SK-N-SH treated with all-trans-retinoic acid at 6 μM for 48 hours (cell line): ENCODE data around the gene PKM.

Experiments
- ATAC-seq: fragments of 200-7000 bp; cut with Tn5 transposase; 3 replicates; pipeline ENCODE4 v1.9.1; 2020; ENCODE audit warnings: mild to moderate bottlenecking, moderate library complexity
- ARNTL ChIP-seq: fragments of 450-650 bp; formaldehyde crosslinking; IDR thresholded peaks from 2 replicates; pipeline ENCODE4 v1.5.0; 2020; ENCODE audit warnings: low read depth, mild to moderate bottlenecking, moderate library complexity, borderline replicate concordance
- BACH2 ChIP-seq: fragments of 250-450 bp; sonication (Bioruptor Pico); IDR thresholded peaks from 2 replicates; pipeline ENCODE4 v1.9.0; 2021; ENCODE audit warnings: mild to moderate bottlenecking, borderline replicate concordance
- CREB5 ChIP-seq: fragments of 250-450 bp; sonication (Bioruptor Pico); IDR thresholded peaks from 2 replicates; pipeline ENCODE4 v1.5.1; 2020; ENCODE audit warnings: low read depth, mild to moderate bottlenecking, moderate library complexity
- CSDC2 ChIP-seq: fragments of 250-450 bp; sonication (Bioruptor Pico); IDR thresholded peaks from 2 replicates; pipeline ENCODE4 v1.5.0; 2020; ENCODE audit warnings: mild to moderate bottlenecking, moderate library complexity
- ESRRG ChIP-seq: fragments of 250-450 bp; sonication (Bioruptor Pico); IDR thresholded peaks from 2 replicates; pipeline ENCODE4 v1.6.1; 2021; ENCODE audit warnings: mild to moderate bottlenecking
- GLIS3 ChIP-seq: fragments of 250-450 bp; sonication (Bioruptor Pico); IDR thresholded peaks from 2 replicates; pipeline ENCODE4 v1.5.0; 2020; ENCODE audit warnings: mild to moderate bottlenecking, moderate library complexity
- ISL1 ChIP-seq: fragments of 250-450 bp; sonication (Bioruptor Pico); IDR thresholded peaks from 2 replicates; pipeline ENCODE4 v2.1.2; 2022; ENCODE audit warnings: mild to moderate bottlenecking, moderate library complexity
- OSR1 ChIP-seq: fragments of 250-450 bp; sonication (Bioruptor Pico); IDR thresholded peaks from 2 replicates; pipeline ENCODE4 v1.8.0; 2022; ENCODE audit warnings: moderate library complexity, mild to moderate bottlenecking, inconsistent platforms
- PATZ1 ChIP-seq: fragments of 250-450 bp; sonication (Bioruptor Pico); IDR thresholded peaks from 2 replicates; pipeline ENCODE4 v1.8.0; 2020; ENCODE audit warnings: mild to moderate bottlenecking, moderate library complexity, borderline replicate concordance
- PPARA ChIP-seq: fragments of 250-450 bp; sonication (Bioruptor Pico); IDR thresholded peaks from 2 replicates; pipeline ENCODE4 v1.5.0; 2020; ENCODE audit warnings: mild to moderate bottlenecking, borderline replicate concordance
- RARB ChIP-seq: fragments of 250-450 bp; sonication (Bioruptor Pico); IDR thresholded peaks from 2 replicates; pipeline ENCODE4 v1.8.0; 2021; ENCODE audit warnings: mild to moderate bottlenecking, moderate library complexity
- SNAI2 ChIP-seq: fragments of 250-450 bp; sonication (Bioruptor Pico); IDR thresholded peaks from 2 replicates; pipeline ENCODE4 v1.5.0; 2020; ENCODE audit warnings: mild to moderate bottlenecking, moderate library complexity
- TOX ChIP-seq: fragments of 250-450 bp; sonication (Bioruptor Pico); IDR thresholded peaks from 2 replicates; pipeline ENCODE4 v1.8.0; 2021; ENCODE audit warnings: mild to moderate bottlenecking, moderate library complexity, borderline replicate concordance
- TSHZ2 ChIP-seq: fragments of 250-450 bp; sonication (Bioruptor Pico); IDR thresholded peaks from 2 replicates; pipeline ENCODE4 v1.5.0; 2020; ENCODE audit warnings: mild to moderate bottlenecking, moderate library complexity
- ZC3H10 ChIP-seq: fragments of 250-450 bp; sonication (Bioruptor Pico); IDR thresholded peaks from 2 replicates; pipeline ENCODE4 v1.5.1; 2021; ENCODE audit warnings: mild to moderate bottlenecking, moderate library complexity
- ZFP3 ChIP-seq: fragments of 250-450 bp; sonication (Bioruptor Pico); IDR thresholded peaks from 2 replicates; pipeline ENCODE4 v1.5.0; 2020; ENCODE audit warnings: mild to moderate bottlenecking, moderate library complexity
- ZFP30 ChIP-seq: fragments of 450-650 bp; formaldehyde crosslinking; IDR thresholded peaks from 2 replicates; pipeline ENCODE4 v1.5.0; 2022; ENCODE audit warnings: mild to moderate bottlenecking, moderate library complexity
- ZNF565 ChIP-seq: fragments of 450-650 bp; formaldehyde crosslinking; conservative IDR thresholded peaks from 2 replicates; pipeline ENCODE4 v1.5.0; 2020; ENCODE audit warnings: low read depth, mild to moderate bottlenecking, moderate library complexity
- ZNF70 ChIP-seq: fragments of 450-650 bp; formaldehyde crosslinking; IDR thresholded peaks from 2 replicates; pipeline ENCODE4 v1.5.0; 2020; ENCODE audit warnings: mild to moderate bottlenecking, moderate library complexity
- ZNF8 ChIP-seq: fragments of 450-650 bp; formaldehyde crosslinking; IDR thresholded peaks from 2 replicates; pipeline ENCODE4 v1.5.0; 2020; ENCODE audit warnings: mild to moderate bottlenecking, moderate library complexity
- TF ChIP-seq, protein P1 (sequence below): fragments of 250-450 bp; sonication (Bioruptor Pico); IDR thresholded peaks from 2 replicates; pipeline ENCODE4 v1.5.1; 2021; ENCODE audit warnings: mild to moderate bottlenecking, moderate library complexity

The PKM gene

DNA sequence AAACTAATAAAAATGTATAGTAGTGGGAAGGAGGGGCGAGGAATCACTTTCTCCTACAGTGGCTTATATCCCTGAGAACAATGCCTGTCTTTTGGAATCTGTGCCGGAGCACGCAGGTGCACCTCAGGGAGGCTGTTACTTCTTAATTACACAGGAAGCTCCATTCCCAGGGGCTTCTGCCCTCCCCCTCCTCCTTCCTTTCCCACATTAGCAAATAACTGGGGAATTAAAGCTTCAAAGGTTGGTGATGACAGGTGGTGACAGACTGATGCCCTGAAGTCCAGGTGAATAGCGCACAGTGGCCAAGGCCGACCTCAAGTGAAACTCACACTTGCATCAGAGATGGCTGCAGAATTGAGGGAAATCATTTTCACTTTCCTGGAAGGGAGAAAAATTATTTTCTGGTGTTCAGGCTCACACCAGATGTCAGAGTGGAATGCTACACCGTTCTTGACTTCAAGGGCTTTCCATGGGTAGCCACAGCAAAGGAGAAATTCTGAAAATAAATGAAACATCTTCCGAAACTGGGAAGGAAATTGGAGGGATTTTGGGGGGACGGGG lies 37.1 kb downstream of the PKM start:
- TF ChIP-seq CSDC2: no peak
- no peak for TF ChIP-seq CREB5 (CRISPR knock-in tag)
- no peak for TF ChIP-seq TOX (CRISPR knock-in tag)
- TF ChIP-seq ISL1 (CRISPR knock-in tag): no peak
- TF ChIP-seq ZNF565: no peak
- no peak for TF ChIP-seq TSHZ2 (CRISPR knock-in tag)
- TF ChIP-seq SNAI2 (CRISPR knock-in tag): no peak
- TF ChIP-seq ZNF8 (CRISPR knock-in tag): no peak
- no peak for TF ChIP-seq BACH2 (CRISPR knock-in tag)
- TF ChIP-seq RARB (CRISPR knock-in tag): no peak
- no peak for TF ChIP-seq PPARA (CRISPR knock-in tag)
- no peak for TF ChIP-seq ESRRG (CRISPR knock-in tag)
- no peak for TF ChIP-seq ZFP30 (CRISPR knock-in tag)
- TF ChIP-seq, protein P1, sequence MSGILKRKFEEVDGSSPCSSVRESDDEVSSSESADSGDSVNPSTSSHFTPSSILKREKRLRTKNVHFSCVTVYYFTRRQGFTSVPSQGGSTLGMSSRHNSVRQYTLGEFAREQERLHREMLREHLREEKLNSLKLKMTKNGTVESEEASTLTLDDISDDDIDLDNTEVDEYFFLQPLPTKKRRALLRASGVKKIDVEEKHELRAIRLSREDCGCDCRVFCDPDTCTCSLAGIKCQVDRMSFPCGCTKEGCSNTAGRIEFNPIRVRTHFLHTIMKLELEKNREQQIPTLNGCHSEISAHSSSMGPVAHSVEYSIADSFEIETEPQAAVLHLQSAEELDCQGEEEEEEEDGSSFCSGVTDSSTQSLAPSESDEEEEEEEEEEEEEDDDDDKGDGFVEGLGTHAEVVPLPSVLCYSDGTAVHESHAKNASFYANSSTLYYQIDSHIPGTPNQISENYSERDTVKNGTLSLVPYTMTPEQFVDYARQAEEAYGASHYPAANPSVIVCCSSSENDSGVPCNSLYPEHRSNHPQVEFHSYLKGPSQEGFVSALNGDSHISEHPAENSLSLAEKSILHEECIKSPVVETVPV (CRISPR knock-in tag): no peak
- no peak for ATAC-seq

DNA sequence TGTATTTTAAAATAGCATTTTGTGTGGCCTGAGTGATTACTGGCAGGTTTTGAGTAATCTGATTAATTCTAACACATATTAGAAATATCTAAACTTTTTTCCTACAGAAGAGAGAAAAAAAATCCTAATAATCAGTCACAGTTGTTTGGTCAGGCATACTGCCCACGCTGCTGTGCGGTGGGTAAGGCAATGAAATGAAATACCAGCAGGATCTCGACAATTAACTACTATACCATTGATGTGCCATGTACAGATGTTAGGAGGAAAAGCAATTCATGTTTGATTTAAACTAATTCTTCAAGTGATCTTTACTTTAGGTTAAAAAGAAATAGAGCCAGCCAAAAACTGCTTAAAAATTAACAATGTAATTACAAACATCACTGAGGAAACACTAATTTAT lies 38.6 kb downstream of the PKM start:
- ATAC-seq: no peak

GRCh38 chr15:72189250-72189902 lies 41.6 kb downstream of the PKM start:
- no peak for TF ChIP-seq RARB (CRISPR knock-in tag)
- TF ChIP-seq OSR1 (CRISPR knock-in tag): no peak
- no peak for TF ChIP-seq ISL1 (CRISPR knock-in tag)
- TF ChIP-seq, protein P1 (CRISPR knock-in tag): no peak
- no peak for TF ChIP-seq ZNF70
- no peak for TF ChIP-seq GLIS3 (CRISPR knock-in tag)
- no peak for TF ChIP-seq SNAI2 (CRISPR knock-in tag)
- no peak for TF ChIP-seq PATZ1 (CRISPR knock-in tag)
- no peak for TF ChIP-seq ZFP30 (CRISPR knock-in tag)
- no peak for TF ChIP-seq ARNTL (CRISPR knock-in tag)
- TF ChIP-seq ESRRG (CRISPR knock-in tag): no peak
- TF ChIP-seq TSHZ2 (CRISPR knock-in tag): no peak
- no peak for TF ChIP-seq ZC3H10 (CRISPR knock-in tag)
- no peak for TF ChIP-seq CSDC2
- no peak for TF ChIP-seq ZFP3
- no peak for TF ChIP-seq PPARA (CRISPR knock-in tag)
- no peak for TF ChIP-seq BACH2 (CRISPR knock-in tag)
- no peak for ATAC-seq

More for the DNA sequence above, 38.6 kb downstream of the PKM start:
- TF ChIP-seq ZC3H10 (CRISPR knock-in tag): no peak
